ENCODE measurements around the gene PPARD.

The PPARD gene

DNA sequence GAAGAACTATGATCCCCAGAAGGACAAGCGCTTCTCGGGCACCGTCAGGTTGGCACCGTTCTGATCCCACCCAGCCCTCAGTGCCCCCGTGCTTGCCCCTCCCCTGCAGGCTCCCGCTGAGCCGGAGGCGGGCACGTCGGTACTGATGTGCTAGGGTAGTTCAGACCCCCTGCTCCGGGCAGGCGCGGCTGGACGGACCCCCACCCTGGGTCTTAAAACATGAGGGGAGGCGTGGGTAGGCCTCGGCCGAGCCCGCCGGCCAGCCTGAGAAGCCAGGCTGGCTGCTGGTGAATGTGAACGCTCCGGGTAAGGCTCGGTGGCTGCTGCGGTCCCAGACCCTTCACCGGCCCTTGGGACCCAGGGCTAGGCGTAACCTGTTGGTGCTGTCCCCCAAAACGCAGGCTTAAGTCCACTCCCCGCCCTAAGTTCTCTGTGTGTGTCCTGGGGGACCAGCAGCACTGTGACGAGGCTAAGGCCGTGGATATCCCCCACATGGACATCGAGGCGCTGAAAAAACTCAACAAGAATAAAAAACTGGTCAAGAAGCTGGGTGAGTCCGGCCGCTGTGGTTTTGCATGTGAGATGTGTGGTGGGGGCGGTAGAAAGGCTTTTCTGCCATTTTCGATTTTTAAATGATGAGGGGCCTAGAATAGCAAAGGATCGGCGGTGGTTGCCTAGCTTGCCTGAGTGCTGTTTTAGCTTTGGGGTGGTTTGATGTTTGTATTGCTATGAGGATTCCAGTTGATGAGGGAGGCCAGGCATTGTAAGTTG, 126.8 kb downstream of the PPARD start:
- DNase-seq (ENCODE audit: low read depth) = no peak
- peak overlapping the region; percentile 94 for H3K4me3 ChIP-seq (ENCODE audit: control insufficient read depth, low read depth, low read length)
- TF ChIP-seq, protein P1, sequence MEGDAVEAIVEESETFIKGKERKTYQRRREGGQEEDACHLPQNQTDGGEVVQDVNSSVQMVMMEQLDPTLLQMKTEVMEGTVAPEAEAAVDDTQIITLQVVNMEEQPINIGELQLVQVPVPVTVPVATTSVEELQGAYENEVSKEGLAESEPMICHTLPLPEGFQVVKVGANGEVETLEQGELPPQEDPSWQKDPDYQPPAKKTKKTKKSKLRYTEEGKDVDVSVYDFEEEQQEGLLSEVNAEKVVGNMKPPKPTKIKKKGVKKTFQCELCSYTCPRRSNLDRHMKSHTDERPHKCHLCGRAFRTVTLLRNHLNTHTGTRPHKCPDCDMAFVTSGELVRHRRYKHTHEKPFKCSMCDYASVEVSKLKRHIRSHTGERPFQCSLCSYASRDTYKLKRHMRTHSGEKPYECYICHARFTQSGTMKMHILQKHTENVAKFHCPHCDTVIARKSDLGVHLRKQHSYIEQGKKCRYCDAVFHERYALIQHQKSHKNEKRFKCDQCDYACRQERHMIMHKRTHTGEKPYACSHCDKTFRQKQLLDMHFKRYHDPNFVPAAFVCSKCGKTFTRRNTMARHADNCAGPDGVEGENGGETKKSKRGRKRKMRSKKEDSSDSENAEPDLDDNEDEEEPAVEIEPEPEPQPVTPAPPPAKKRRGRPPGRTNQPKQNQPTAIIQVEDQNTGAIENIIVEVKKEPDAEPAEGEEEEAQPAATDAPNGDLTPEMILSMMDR (conservative IDR thresholded peaks at IDR 0.05; ENCODE audit: control insufficient read depth, insufficient read depth, low read depth, low read length) = no peak

DNA sequence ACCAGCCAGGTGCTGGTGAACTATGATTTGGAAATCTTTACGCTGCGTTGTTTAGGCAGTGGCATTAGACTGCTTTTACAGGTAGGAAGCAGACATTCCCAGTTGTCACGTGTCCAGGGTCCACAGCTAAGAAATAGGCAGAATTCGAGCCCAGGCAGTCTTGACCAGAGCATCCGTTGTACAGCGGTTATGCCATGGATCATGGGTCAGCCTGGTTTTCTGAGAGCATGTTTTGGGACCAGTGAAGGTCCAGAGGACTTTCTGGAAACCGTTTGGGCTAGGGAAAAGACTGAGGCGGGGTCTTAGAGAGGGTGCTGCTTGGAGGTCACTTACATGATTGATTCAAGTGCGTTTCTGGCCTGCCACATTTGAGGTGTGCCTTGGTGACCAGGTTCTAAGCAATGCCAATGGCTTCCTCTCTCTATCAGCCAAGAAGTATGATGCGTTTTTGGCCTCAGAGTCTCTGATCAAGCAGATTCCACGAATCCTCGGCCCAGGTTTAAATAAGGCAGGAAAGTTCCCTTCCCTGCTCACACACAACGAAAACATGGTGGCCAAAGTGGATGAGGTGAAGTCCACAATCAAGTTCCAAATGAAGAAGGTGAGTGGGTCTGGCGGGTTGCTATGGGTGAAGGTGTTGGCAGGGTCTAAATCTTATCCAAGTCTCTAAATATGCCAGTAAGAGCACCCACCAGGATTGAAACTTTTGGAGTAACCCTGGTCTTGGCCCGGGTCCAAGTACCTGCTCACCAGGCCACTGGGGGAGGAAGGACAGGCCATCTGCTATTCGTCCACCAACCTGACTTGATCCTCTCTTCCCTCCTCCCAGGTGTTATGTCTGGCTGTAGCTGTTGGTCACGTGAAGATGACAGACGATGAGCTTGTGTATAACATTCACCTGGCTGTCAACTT, 127.6 kb downstream of the PPARD start:
- TF ChIP-seq, protein P1 (conservative IDR thresholded peaks at IDR 0.05; ENCODE audit: control insufficient read depth, insufficient read depth, low read depth, low read length) = no peak
- peak overlapping the region; percentile 94 for H3K4me3 ChIP-seq (ENCODE audit: control insufficient read depth, low read depth, low read length)
- peak; percentile 33 for DNase-seq (ENCODE audit: low read depth)

DNA sequence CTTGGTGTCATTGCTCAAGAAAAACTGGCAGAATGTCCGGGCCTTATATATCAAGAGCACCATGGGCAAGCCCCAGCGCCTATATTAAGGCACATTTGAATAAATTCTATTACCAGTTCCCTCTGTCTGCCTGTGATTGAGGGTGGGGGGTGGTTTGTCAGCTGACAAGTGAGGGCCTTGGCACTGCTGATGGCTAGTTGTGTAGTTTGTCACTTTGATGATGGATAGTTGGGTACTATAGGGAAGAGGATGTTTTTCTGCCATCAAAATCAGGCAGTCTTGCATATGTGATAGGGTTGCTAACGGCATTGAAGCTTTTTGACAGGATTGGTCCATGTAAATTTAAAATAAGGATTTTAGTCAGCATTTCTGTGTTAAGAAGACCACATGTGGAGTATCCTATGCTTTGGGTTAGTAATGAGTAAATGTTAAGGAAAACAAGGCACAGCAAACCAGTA, 128.3 kb downstream of the PPARD start:
- peak overlapping the region; percentile 94 for H3K4me3 ChIP-seq (ENCODE audit: control insufficient read depth, low read depth, low read length)
- DNase-seq (ENCODE audit: low read depth) = no peak
- TF ChIP-seq, protein P1 (conservative IDR thresholded peaks at IDR 0.05; ENCODE audit: control insufficient read depth, insufficient read depth, low read depth, low read length) = no peak

DNA sequence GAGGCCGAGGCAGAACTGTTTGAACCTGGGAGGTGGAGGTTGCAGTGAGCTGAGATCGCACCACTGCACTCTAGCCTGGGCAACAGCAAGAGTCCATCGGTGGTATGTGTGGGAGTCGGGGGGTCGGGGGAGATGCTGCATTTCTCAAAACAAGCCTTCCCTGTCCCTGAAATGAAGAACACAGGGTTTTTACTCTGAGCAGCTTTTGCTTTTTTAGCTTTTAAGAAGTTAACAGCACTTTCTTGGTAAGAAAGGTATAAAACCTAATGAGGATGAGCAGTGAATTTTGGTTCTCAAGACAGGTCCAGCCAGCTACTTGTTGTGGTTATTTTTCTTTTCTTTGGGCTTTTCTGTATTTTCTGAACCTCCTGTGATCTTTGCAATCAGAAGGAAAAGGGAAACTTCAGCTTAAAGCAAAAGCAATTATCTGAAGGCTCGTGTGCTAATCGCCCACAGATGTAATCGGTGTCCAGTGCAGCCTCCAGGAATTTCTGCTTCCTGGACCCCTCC, 129.5 kb downstream of the PPARD start:
- TF ChIP-seq, protein P1 (conservative IDR thresholded peaks at IDR 0.05; ENCODE audit: control insufficient read depth, insufficient read depth, low read depth, low read length) = no peak
- DNase-seq (ENCODE audit: low read depth) = no peak
- peak overlapping the region; percentile 7 for H3K4me3 ChIP-seq (ENCODE audit: control insufficient read depth, low read depth, low read length)

DNA sequence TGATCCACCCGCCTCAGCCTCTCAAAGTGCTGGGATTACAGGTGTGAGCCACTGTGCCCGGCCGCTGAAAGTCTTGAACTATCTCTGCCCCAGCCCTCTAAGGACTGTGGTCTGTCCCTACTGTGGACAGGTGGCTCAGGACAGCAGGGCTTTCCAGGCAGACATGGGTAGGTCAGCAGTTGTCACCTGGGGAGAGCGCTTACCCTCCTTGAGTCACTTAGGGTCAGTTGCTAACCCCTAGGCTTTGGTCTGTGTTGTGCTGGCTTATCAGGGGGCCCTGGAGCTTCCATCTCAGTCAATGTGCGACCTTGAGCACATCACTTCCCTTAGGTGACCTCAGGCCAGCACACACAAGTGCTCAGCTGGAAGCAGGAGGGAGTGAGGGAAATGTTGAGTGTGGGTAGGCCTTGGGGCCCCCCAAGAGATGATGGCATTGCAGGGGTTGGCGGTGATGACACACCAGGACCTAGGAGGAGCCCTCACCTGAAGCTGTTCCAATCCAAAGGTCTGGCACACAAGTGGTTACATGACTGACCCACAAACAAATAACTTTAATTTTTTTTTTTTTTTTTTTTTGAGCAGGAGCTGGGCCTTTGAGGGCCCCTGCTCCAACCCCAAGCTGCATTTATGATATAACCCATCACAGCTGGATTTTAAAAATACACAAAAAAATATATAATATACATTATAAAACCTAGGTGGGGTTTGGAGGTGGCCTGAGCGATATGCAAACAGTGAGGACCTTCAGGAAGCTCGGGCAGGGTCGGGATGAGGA, 130.9 kb downstream of the PPARD start:
- no peak for DNase-seq (ENCODE audit: low read depth)
- no peak overlapping the region for H3K4me3 ChIP-seq (ENCODE audit: control insufficient read depth, low read depth, low read length)
- TF ChIP-seq, protein P1 (conservative IDR thresholded peaks at IDR 0.05; ENCODE audit: control insufficient read depth, insufficient read depth, low read depth, low read length) = no peak

DNA sequence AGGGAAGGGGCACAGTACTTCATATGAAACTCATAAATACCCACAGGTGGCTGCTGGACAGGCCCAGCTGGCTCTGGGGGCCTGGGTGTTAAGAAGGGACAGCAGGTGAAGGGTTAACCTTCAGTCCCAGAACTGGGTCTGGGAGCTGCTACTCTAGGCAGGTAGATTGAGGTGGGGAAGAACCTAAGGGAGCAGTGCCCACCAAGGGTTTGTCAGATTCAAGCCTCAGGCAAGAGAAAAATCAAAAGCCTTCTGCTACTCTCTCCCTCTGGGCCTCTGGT, 131.4 kb downstream of the PPARD start:
- H3K4me3 ChIP-seq (ENCODE audit: control insufficient read depth, low read depth, low read length) = no peak overlapping the region
- TF ChIP-seq, protein P1 (conservative IDR thresholded peaks at IDR 0.05; ENCODE audit: control insufficient read depth, insufficient read depth, low read depth, low read length) = no peak
- DNase-seq (ENCODE audit: low read depth) = no peak

Measured in fibroblast of mammary gland (primary cell).